Measurements from ENCODE around the gene DNAH17. TPM values are rescaled to one million over a fixed set of nuclear protein-coding genes. Genes with fewer than 3 reads are reported as not detected.

Gene DNAH17
- total and polyA plus RNA-seq, 3 experiments from 2014 or later: 0.20 TPM; not detected in 2

- ChIA-PET POLR2A (interaction anchor here (0.7 kb wide), 1 partner anchor 1004 kb away, joined by 4 read pairs; no protein-coding TSS in a partner anchor), CTCF (interaction anchor here (1.3 to 1.7 kb wide), 3 partner anchors 8 to 38 kb away, joined by 4 to 6 read pairs (median 4); no protein-coding TSS in a partner anchor)
- Mint-ChIP-seq H3K4me1 (peaks cover 82 to 90% (median 89%) of the 10 kb centered on the region in 3 donors), H3K4me3 (peak overlapping the region; percentile 51 to 75 (median 67)), H3K27ac (peak overlapping the region; percentile 76 to 92 (median 86)), H3K9me3 (no peaks in the 10 kb centered on the region), H3K27me3 (peaks cover 0 to 1% of the 10 kb centered on the region in 2 donors), H3K36me3 (peaks cover 0 to 18% (median 6%) of the 10 kb centered on the region in 3 donors)
- no peak overlapping the region for H3K27ac ChIP-seq (ENCODE audit: low read depth, low read length)
- no peak for DNase-seq
- peaks cover 4% of the 10 kb centered on the region for H3K36me3 ChIP-seq (ENCODE audit: insufficient read depth, low read length)
- H3K9me3 ChIP-seq (ENCODE audit: low read length): no peaks in the 10 kb centered on the region
- peak overlapping the region; percentile 32 for H3K4me3 ChIP-seq (ENCODE audit: low read length)
- no peaks in the 10 kb centered on the region for H3K27me3 ChIP-seq (ENCODE audit: insufficient read depth, low read length, poor library complexity, severe bottlenecking)
- H3K4me1 ChIP-seq (ENCODE audit: insufficient read depth, low read length): peaks cover 88% of the 10 kb centered on the region
Observed at GRCh38 chr17:78383725-78384471, 193.3 kb downstream of the DNAH17 start.

GRCh38 chr17:78381601-78382232 lies 195.5 kb downstream of the DNAH17 start:
- peaks cover 0 to 15% (median 4%) of the 10 kb centered on the region in 3 donors for H3K36me3 Mint-ChIP-seq
- H3K4me1 Mint-ChIP-seq: peaks cover 71 to 77% (median 73%) of the 10 kb centered on the region in 3 donors
- H3K9me3 ChIP-seq (ENCODE audit: low read length): no peaks in the 10 kb centered on the region
- ChIA-PET POLR2A (no interaction called here), CTCF (interaction anchor here (0.7 to 2.6 kb wide), 3 partner anchors 20 to 40 kb away, joined by 3 to 14 read pairs (median 3); no protein-coding TSS in a partner anchor)
- H3K27ac ChIP-seq (ENCODE audit: low read depth, low read length): peak overlapping the region; percentile 49
- peaks cover 0 to 1% of the 10 kb centered on the region in 2 donors for H3K27me3 Mint-ChIP-seq
- H3K36me3 ChIP-seq (ENCODE audit: insufficient read depth, low read length): no peaks in the 10 kb centered on the region
- H3K4me3 ChIP-seq (ENCODE audit: low read length): peak overlapping the region; percentile 17
- no peaks in the 10 kb centered on the region for H3K9me3 Mint-ChIP-seq
- DNase-seq: peak in 3 of 5 donors; percentile 13 to 68 (median 56)
- H3K27me3 ChIP-seq (ENCODE audit: insufficient read depth, low read length, poor library complexity, severe bottlenecking): no peaks in the 10 kb centered on the region
- H3K27ac Mint-ChIP-seq: peak overlapping the region; percentile 83 to 94 (median 88)
- peaks cover 74% of the 10 kb centered on the region for H3K4me1 ChIP-seq (ENCODE audit: insufficient read depth, low read length)
- H3K4me3 Mint-ChIP-seq: peak overlapping the region; percentile 69 to 95 (median 79)

- Histone ChIP-seq H3K36me3 (ENCODE audit: insufficient read depth, low read length) (no peaks in the 10 kb centered on the region), H3K4me3 (ENCODE audit: low read length) (no peak overlapping the region), H3K9me3 (ENCODE audit: low read length) (no peaks in the 10 kb centered on the region), H3K27ac (ENCODE audit: low read depth, low read length) (no peak overlapping the region), H3K27me3 (ENCODE audit: insufficient read depth, low read length, poor library complexity, severe bottlenecking) (no peaks in the 10 kb centered on the region), H3K4me1 (ENCODE audit: insufficient read depth, low read length) (peaks cover 61% of the 10 kb centered on the region)
- Mint-ChIP-seq H3K4me3 (peak overlapping the region; percentile 71 to 95 (median 92)), H3K27me3 (peaks cover 0 to 1% of the 10 kb centered on the region in 2 donors), H3K9me3 (no peaks in the 10 kb centered on the region), H3K27ac (peak overlapping the region; percentile 58 to 93 (median 80)), H3K4me1 (peaks cover 57 to 63% (median 60%) of the 10 kb centered on the region in 3 donors), H3K36me3 (peaks cover 0 to 12% (median 4%) of the 10 kb centered on the region in 3 donors)
- ChIA-PET CTCF (no interaction called here), POLR2A (no interaction called here)
- no peak for DNase-seq
Observed at GRCh38 chr17:78380370-78380769, 196.8 kb downstream of the DNAH17 start.

GRCh38 chr17:78379131-78379491 lies 198.1 kb downstream of the DNAH17 start:
- H3K4me1 Mint-ChIP-seq: peaks cover 47 to 52% (median 50%) of the 10 kb centered on the region in 3 donors
- no peaks in the 10 kb centered on the region for H3K9me3 Mint-ChIP-seq

GRCh38 chr17:78378225-78379130 lies 198.7 kb downstream of the DNAH17 start, which contains the start of gene PGS1:
Gene PGS1 (plus strand): TSS chr17:78378649. CDS start chr17:78378666, 17 bp downstream.
- no peaks in the 10 kb centered on the region for H3K9me3 Mint-ChIP-seq
- H3K27me3 ChIP-seq (ENCODE audit: insufficient read depth, low read length, poor library complexity, severe bottlenecking): no peaks in the 10 kb centered on the region
- peaks cover 42% of the 10 kb centered on the region for H3K4me1 ChIP-seq (ENCODE audit: insufficient read depth, low read length)
- CTCF ChIA-PET: interaction anchor here (1.1 to 1.7 kb wide), 2 partner anchors 14 to 20 kb away, joined by 4 to 5 read pairs; no protein-coding TSS in a partner anchor
- peak within 1 kb of the TSS; percentile 79 to 95 (median 94) for H3K4me3 Mint-ChIP-seq
- POLR2A ChIA-PET: interaction anchor here (0.6 to 1.4 kb wide), 2 partner anchors 16 to 34 kb away, joined by 4 to 5 read pairs; no protein-coding TSS in a partner anchor
- peak within 1 kb of the TSS; percentile 83 to 96 (median 91) for H3K27ac Mint-ChIP-seq
- H3K27me3 Mint-ChIP-seq: peaks cover 0 to 3% of the 10 kb centered on the region in 2 donors
- H3K36me3 Mint-ChIP-seq: peaks cover 0 to 12% (median 4%) of the 10 kb centered on the region in 3 donors
- peak; percentile 74 to 88 (median 81) for DNase-seq
- peak within 1 kb of the TSS; percentile 83 for H3K27ac ChIP-seq (ENCODE audit: low read depth, low read length)
- peaks cover 41 to 46% (median 44%) of the 10 kb centered on the region in 3 donors for H3K4me1 Mint-ChIP-seq
- H3K4me3 ChIP-seq (ENCODE audit: low read length): peak within 1 kb of the TSS; percentile 82
- no peaks in the 10 kb centered on the region for H3K36me3 ChIP-seq (ENCODE audit: insufficient read depth, low read length)
- no peaks in the 10 kb centered on the region for H3K9me3 ChIP-seq (ENCODE audit: low read length)

More at GRCh38 chr17:78379131-78379491, 198.1 kb downstream of the DNAH17 start:
- Histone ChIP-seq H3K27ac (ENCODE audit: low read depth, low read length) (peak overlapping the region; percentile 83), H3K9me3 (ENCODE audit: low read length) (no peaks in the 10 kb centered on the region), H3K36me3 (ENCODE audit: insufficient read depth, low read length) (no peaks in the 10 kb centered on the region), H3K27me3 (ENCODE audit: insufficient read depth, low read length, poor library complexity, severe bottlenecking) (no peaks in the 10 kb centered on the region), H3K4me3 (ENCODE audit: low read length) (peak overlapping the region; percentile 82), H3K4me1 (ENCODE audit: insufficient read depth, low read length) (peaks cover 48% of the 10 kb centered on the region)
- POLR2A ChIA-PET: interaction anchor here (0.6 kb wide), 1 partner anchor 35 kb away, joined by 5 read pairs; no protein-coding TSS in a partner anchor
- DNase-seq: no peak
- peak overlapping the region; percentile 79 to 95 (median 94) for H3K4me3 Mint-ChIP-seq
- peak overlapping the region; percentile 83 to 96 (median 91) for H3K27ac Mint-ChIP-seq
- CTCF ChIA-PET: interaction anchor here (1.7 kb wide), 1 partner anchor 14 kb away, joined by 4 read pairs; no protein-coding TSS in a partner anchor
- peaks cover 0 to 12% (median 4%) of the 10 kb centered on the region in 3 donors for H3K36me3 Mint-ChIP-seq
- H3K27me3 Mint-ChIP-seq: peaks cover 0 to 3% of the 10 kb centered on the region in 2 donors

GRCh38 chr17:78377858-78378224 lies 199.4 kb downstream of the DNAH17 start:
- peak overlapping the region; percentile 67 to 95 (median 92) for H3K4me3 Mint-ChIP-seq
- peaks cover 0 to 3% of the 10 kb centered on the region in 2 donors for H3K27me3 Mint-ChIP-seq
- H3K36me3 Mint-ChIP-seq: peaks cover 0 to 12% (median 4%) of the 10 kb centered on the region in 3 donors
- peaks cover 36 to 40% (median 37%) of the 10 kb centered on the region in 3 donors for H3K4me1 Mint-ChIP-seq
- Histone ChIP-seq H3K27me3 (ENCODE audit: insufficient read depth, low read length, poor library complexity, severe bottlenecking) (no peaks in the 10 kb centered on the region), H3K4me3 (ENCODE audit: low read length) (peak overlapping the region; percentile 82), H3K9me3 (ENCODE audit: low read length) (no peaks in the 10 kb centered on the region), H3K27ac (ENCODE audit: low read depth, low read length) (peak overlapping the region; percentile 83), H3K4me1 (ENCODE audit: insufficient read depth, low read length) (peaks cover 41% of the 10 kb centered on the region), H3K36me3 (ENCODE audit: insufficient read depth, low read length) (no peaks in the 10 kb centered on the region)
- ChIA-PET CTCF (interaction anchor here (1.1 to 1.7 kb wide), 2 partner anchors 15 to 20 kb away, joined by 4 to 5 read pairs; no protein-coding TSS in a partner anchor), POLR2A (interaction anchor here (1.4 kb wide), 1 partner anchor 15 kb away, joined by 4 read pairs; no protein-coding TSS in a partner anchor)
- H3K27ac Mint-ChIP-seq: peak overlapping the region in 6 of 8 donors; percentile 34 to 91 (median 64)
- H3K9me3 Mint-ChIP-seq: no peaks in the 10 kb centered on the region
- DNase-seq: no peak

GRCh38 chr17:78376161-78376560 lies 201.0 kb downstream of the DNAH17 start:
- POLR2A ChIA-PET: no interaction called here
- CTCF ChIA-PET: interaction anchor here (2.9 kb wide), 1 partner anchor 16 kb away, joined by 8 read pairs; the partner anchor contains the start of gene SOCS3
- peaks cover 27% of the 10 kb centered on the region for H3K4me1 ChIP-seq (ENCODE audit: insufficient read depth, low read length)
- no peaks in the 10 kb centered on the region for H3K36me3 ChIP-seq (ENCODE audit: insufficient read depth, low read length)
- Mint-ChIP-seq H3K4me3 (peak overlapping the region in 2 of 7 donors; percentile 2 to 73), H3K4me1 (peaks cover 21 to 24% (median 22%) of the 10 kb centered on the region in 3 donors), H3K27ac (peak overlapping the region in 3 of 8 donors; percentile 19 to 80 (median 27)), H3K36me3 (peaks cover 0 to 9% (median 4%) of the 10 kb centered on the region in 3 donors), H3K9me3 (no peaks in the 10 kb centered on the region), H3K27me3 (peaks cover 0 to 3% of the 10 kb centered on the region in 2 donors)
- H3K27ac ChIP-seq (ENCODE audit: low read depth, low read length): no peak overlapping the region
- H3K4me3 ChIP-seq (ENCODE audit: low read length): no peak overlapping the region
- H3K9me3 ChIP-seq (ENCODE audit: low read length): no peaks in the 10 kb centered on the region
- DNase-seq: no peak
- no peaks in the 10 kb centered on the region for H3K27me3 ChIP-seq (ENCODE audit: insufficient read depth, low read length, poor library complexity, severe bottlenecking)
